Fibroblast of skin of left quadriceps (primary cell): ENCODE results near the gene HMGCS2.

Experiments
- DNase-seq, 2 experiments: peaks; one replicate each; pipeline ENCODE4 v3.0.0-alpha.2; 2013; ENCODE audit warnings: low read depth in 2 of 2

HMGCS2 gene

GRCh38 chr1:119762953-119763352, 5.8 kb downstream of the HMGCS2 start:
- no peak for DNase-seq

DNA sequence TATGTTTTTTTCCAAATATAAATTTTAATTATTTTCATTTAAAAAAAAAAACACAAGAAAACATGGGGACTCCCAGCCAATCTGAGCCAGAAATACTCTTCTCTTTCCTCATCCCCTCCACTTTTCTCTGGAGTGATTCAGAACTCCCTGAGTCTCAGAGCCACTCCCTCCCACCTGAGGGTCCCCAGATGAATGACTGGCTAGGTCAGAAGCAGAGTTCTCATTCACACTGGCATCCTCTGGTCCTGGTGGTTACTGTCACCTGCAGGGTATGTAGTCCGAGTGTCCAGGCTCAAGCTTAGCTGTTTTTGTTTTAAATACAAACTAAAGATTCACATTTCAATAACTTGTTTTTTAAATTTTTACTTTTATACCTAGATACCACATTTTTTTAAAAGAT, 6.3 kb downstream of the HMGCS2 start:
- DNase-seq, result no peak

DNA sequence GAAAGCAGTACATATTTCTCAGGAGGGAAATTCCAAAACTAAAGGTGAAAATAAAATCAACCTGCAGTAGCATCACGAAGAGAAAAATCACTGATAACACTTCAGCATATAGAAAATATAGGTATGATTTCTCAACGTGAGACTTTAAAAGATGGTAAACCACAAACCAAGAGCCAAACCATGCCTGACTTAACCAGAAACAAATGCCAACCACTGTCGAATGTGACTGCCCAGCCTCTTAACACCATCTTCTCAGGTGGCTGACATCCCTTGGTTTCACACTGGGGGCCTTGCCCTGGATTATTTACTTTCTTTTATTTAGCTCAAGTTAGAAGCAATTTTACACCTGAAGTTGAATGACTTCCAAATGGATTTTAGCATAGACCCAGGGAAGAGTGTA, 10.1 kb downstream of the HMGCS2 start:
- DNase-seq, result no peak

DNA sequence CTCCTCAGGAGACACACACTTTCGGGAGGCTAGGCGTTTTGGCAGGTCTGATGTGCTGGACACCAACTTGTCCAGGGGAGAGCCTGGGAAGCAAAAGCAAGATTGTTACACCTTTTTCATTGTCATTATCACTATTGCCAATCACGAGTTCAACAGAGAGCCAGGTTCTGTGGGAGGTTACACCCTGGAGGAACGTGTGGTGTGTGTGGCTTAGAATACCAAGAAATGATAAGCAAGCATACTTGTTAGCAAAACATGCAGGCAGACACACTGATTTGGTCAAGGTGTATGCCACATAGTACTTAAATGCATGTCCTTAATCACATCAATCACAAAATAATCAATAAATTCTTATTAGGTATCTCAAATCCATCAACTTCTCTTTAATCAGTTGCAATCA, 16.1 kb downstream of the HMGCS2 start:
- DNase-seq, result no peak

- no peak for DNase-seq
Observed at GRCh38 chr1:119748040-119748439, 20.7 kb downstream of the HMGCS2 start.

DNA sequence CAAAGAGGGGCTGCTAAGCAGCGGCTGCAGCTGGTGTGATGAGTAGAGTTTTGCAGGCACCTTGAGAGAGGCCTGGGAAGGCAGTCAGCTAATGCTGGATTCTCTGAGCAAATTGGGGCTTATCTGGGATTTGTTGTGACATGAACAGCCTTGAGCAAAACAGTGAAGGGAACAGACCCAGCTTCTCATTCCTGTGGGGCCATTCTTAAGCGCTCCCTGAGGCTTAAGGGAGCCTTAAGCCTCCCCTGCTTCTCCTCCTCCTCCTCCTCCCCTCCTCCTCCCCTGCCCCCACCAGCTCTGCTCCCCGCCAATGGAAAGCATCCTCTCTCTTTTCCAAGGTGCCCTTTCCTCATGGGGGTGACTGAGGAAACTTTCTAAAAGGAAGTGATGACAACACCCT, 21.3 kb downstream of the HMGCS2 start:
- no peak for DNase-seq

DNA sequence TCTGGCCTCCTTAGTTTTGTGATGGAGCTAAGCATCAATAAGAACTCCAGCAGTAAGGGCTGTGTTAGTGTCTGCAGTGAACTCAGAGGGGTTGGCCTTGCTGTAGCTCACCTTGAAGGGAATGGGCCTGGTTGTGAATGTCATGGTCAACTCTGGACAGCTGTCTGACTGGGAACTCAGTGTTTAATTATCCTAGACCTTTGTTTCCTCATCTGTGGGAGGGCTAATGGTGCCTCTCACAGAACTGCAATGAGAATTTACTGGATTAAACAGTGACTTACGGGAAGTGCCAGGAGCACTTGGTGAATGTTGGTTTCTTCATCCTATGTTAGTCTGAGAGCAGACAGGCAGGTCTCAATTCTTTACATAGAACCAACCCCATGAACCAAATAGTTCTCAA, 23.7 kb downstream of the HMGCS2 start:
- DNase-seq, result no peak

DNA sequence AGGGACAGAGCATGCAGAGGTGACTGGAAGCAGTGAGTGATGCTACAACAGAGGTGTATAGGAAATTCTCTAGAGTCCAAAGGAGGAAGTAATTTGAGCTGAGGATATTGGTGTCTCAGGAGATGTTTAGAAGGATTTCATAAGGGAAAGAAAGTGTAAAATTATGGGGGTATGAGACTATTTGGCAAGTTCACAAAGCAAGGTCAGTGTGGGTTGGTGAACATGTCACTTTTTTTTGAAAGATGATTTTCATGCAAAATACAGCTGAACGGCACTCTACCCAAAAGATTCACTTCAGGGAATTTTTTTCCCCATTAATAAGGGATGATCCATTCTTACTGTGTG, 24.1 kb downstream of the HMGCS2 start:
- no peak for DNase-seq

GRCh38 chr1:119743776-119744597, 24.7 kb downstream of the HMGCS2 start:
- peak; percentile 55 to 57 for DNase-seq

GRCh38 chr1:119743308-119743707, 25.4 kb downstream of the HMGCS2 start:
- DNase-seq, result no peak

GRCh38 chr1:119742677-119743076, 26.0 kb downstream of the HMGCS2 start:
- DNase-seq, result no peak

DNA sequence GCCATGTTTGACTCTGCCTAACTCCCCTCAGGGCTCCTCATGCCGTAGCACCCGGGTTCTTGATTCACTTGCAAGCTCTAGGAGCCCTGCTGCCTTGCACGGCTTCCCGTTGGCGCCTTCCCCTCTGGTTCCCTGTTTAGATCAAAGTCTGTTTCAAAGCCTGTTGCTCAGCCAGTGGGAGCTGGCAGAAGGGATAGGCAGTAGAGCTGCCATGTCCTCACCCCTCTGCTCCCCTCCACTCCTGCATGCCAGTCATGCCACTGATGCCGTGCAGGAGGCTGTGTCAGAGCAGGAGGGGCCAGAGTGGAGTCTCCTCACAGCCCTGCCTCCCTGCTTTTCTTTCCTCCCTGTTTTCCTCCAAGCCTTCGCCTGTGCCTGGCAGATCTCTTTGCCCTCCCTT, 26.5 kb downstream of the HMGCS2 start:
- DNase-seq, result no peak

DNA sequence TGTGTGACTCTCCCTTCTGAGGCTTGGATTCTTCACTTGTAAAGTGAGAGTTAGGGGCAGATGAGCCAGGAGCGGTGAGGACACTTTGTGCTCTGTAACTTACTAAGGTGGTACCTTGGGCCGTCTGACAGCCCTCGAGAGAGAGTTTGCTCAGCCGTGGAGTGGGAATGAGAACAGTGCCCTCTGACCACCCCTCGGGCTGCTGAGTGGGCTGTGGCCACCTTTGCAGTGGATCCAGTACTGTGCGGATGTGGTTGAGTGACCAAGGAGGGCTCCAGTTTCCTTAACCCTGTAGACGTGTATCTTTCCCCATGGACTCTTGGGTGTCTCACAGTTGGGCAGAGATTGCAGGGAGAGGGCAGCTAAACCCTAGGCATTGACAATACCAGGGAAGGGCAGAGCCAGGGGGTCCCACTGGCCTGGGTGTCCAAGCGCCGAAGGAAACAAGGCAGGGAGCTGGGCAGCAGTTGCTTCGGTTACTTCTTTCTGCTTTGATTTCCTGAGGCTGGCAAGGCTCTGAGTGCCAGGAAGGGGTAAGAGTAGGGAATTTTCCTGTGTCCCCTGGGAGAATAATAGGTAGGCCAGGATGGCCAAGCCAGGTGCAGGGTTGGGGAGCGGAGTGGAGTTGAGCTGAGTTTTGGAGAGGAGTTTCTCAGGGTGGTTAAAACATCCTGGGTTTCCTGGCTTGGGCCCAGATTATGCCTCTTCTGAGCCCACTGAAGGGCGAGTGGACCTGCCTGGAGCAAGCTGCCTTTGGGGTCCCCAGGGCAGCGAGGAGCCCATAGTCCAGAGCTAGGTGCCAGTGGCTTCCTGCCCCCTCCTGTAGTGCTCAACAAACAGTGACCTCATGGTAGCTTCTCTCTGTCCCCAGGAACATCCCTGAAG, 27.6 kb downstream of the HMGCS2 start:
- DNase-seq, result no peak

DNA sequence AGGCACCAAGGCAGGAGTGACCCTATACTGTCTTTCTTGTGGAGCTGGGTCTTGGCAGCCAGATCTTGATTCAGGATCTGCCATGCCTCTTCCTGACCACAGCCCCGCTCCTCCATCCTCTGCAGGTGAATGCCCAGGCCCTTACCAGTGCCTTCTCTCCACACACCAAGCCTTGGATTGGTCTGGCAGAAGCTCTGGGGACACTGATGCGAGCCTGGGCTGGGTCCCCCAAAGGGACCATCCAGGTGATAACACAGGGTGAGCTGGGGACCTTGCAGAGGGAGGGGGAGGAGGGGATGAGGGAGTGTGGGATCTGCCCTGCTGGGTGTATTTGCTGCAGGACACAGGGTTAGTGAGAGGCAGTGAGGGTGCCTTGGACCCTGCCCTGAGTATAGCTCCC, 28.4 kb downstream of the HMGCS2 start:
- no peak for DNase-seq

- DNase-seq, result no peak
Observed at GRCh38 chr1:119739150-119739549, 29.6 kb downstream of the HMGCS2 start.

GRCh38 chr1:119738100-119738720, 30.5 kb downstream of the HMGCS2 start:
- no peak for DNase-seq

GRCh38 chr1:119737040-119737682, 31.5 kb downstream of the HMGCS2 start:
- DNase-seq, result no peak

- no peak for DNase-seq
Observed at GRCh38 chr1:119736649-119737039, 32.1 kb downstream of the HMGCS2 start.

DNA sequence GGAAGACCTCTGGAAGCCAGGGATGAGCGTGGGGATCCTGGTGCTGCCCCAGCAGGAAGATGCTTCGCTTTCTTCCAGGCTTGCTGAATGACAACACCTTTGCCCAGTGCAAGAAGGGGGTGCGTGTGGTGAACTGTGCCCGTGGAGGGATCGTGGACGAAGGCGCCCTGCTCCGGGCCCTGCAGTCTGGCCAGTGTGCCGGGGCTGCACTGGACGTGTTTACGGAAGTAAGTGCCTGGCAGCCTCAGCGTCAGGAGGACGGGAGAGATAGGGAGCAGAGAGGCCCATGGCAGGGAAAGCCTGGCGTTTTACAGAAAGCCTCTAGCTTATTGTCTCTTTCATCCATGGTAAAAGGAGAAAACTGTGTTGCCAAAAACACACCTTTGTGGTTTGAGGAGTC, 33.5 kb downstream of the HMGCS2 start:
- DNase-seq, result no peak

DNA sequence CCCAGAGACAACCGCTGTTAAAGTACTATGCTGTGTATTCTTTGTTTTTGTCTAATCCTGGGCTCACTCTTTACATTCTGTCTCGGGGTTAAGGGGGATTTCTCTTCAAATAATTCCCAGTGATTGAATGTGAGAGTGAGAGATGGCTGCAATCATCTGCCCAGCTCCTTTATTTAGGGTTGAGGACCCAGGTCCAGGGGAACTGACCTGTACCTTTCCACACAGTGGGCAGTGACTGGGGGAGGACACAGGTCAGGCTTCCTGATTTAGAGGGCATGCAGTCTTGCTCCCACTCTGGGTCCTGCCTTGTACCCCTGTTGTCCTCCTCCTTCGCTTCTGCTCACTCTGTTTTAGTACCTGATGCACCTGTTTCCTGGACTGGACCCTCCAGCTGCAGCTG, 35.0 kb downstream of the HMGCS2 start:
- no peak for DNase-seq

DNA sequence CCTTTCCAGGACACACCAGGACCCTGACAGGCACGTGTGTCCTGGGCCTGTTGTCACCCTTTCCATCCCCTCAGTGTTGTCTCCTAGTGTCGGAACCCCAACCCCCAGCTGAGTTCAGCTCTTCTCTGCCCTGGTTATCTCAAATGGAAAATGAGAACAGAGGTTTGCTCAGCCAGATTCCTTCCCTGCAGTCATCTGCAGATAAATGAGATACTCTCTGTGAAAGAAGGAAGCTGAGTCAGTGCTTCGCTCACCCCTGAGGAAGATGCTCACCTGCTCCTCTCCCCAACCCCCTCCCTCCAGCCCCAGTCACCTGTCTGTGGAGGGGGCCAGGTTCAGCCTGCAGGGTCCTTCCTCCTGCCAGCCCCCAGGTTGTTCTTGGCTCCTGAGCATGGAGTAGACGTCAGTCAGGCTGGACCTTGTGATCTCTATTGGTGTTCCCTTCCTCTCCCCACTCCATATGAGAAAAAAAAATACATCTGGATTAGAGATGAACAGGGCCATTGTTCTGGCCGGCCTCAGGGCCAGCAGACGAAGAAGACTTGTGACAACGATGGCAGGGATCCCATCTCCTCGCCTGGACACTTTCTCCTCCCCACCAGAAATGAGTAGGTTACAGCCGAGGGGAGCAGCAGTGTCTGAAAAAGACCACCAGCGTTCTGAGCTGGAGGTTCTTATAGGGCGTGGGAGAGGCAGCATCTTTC, 36.1 kb downstream of the HMGCS2 start:
- DNase-seq, result no peak
